ENCODE data around the gene RAD52. TPM values are rescaled to one million over a fixed set of nuclear protein-coding genes. Genes with fewer than 3 reads are reported as not detected.

The RAD52 gene
- polyA plus RNA-seq, 1 experiment: 15.3 TPM

DNA sequence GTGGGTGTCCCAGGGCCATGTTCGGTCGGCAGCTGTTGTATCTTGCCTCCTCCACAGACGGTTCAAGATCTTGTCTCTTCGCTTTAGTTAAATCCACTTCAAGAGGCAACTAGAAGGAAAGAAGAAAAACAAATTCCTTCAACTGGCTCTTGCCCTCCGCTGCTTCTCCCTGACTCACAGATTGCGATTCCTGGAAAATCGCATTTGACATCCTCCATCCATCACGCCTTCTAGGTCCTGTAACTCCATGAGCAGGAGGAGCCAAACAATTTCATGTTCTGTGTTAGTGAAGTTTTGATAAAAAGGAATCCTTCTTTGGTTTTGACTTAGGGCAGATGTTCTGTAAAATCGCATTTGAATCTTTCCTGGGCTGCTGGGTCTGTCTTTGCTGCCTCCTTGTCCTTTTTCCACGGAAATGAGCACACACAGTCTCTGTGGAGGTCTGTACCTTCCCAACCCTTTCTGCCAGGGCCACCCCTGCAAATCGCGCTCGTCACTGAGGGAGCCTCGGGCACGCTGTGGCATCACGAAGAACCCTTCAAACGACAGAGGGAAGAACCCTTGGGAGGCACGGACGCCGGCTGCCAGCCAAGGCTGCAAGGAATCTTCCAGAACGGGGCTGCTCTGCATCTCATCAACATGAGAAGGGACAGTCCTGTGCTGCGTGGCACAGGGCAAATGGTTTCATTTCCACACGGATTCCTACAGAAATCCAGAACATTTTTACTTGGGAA lies 32.6 kb downstream of the RAD52 start:
- no peak for TF ChIP-seq CTCF (IDR thresholded peaks at IDR 0.05; ENCODE audit: insufficient read depth, low read depth, low read length)
- ChIA-PET CTCF (no interaction called here), POLR2A (no interaction called here)
- Histone ChIP-seq H3K36me3 (ENCODE audit: control insufficient read depth, insufficient read depth, low read length) (peaks cover 15% of the 10 kb centered on the region), H3K4me3 (ENCODE audit: low read depth, low read length) (no peak overlapping the region), H3K27me3 (ENCODE audit: control insufficient read depth, insufficient read depth, low read length) (no peaks in the 10 kb centered on the region)
- DNase-seq (ENCODE audit: low read depth): no peak

DNA sequence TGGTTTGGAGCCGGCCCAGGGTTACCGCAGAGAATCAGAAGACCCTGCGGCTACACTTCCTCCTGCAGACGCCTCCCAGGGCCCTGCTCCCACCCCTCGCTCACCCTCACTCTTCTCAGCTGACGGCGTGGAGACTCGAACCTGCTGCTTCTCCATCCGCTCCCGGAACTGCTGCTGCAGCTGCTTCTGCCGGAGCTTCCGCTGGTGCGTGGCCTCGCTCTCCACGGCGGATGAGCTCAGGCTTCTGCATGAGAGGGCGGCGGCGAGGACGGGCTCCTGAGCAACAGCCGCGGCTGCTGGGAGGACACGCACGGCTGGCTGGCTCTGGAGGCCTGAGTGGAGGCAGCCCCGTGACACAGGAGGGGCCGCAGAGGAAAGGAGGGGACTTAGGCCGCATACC lies 33.3 kb downstream of the RAD52 start:
- H3K36me3 ChIP-seq (ENCODE audit: control insufficient read depth, insufficient read depth, low read length): peaks cover 15% of the 10 kb centered on the region
- CTCF ChIA-PET: interaction anchor here (1.3 kb wide), 1 partner anchor 176 kb away, joined by 3 read pairs; no protein-coding TSS in a partner anchor

DNA sequence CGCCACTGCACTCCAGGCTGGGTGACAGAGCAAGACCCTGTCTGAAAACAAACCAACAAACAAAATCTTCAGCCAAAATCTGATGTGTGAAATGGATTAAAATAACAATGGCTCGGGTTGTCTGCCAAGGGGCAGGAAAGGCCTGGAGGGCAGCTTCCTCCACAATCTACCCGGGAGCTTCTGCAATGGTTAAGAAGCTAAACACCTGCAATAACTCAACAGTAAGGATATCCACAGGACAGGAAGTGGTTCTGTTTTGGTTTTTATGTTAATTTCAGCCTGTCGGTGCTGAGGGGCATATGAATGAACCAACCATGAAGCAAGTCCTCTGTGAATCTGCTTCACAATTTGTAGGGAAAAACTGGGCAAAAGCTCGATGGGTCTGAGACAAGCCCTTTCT lies 34.4 kb downstream of the RAD52 start:
- Histone ChIP-seq H3K27me3 (ENCODE audit: control insufficient read depth, insufficient read depth, low read length) (no peaks in the 10 kb centered on the region), H3K36me3 (ENCODE audit: control insufficient read depth, insufficient read depth, low read length) (peaks cover 15% of the 10 kb centered on the region), H3K4me3 (ENCODE audit: low read depth, low read length) (no peak overlapping the region)
- TF ChIP-seq CTCF (IDR thresholded peaks at IDR 0.05; ENCODE audit: insufficient read depth, low read depth, low read length): no peak
- DNase-seq (ENCODE audit: low read depth): no peak
- CTCF ChIA-PET: interaction anchor here (1.3 kb wide), 1 partner anchor 178 kb away, joined by 3 read pairs; no protein-coding TSS in a partner anchor
- POLR2A ChIA-PET: no interaction called here

More for the DNA sequence above, 33.3 kb downstream of the RAD52 start:
- TF ChIP-seq CTCF (IDR thresholded peaks at IDR 0.05; ENCODE audit: insufficient read depth, low read depth, low read length): no peak
- H3K27me3 ChIP-seq (ENCODE audit: control insufficient read depth, insufficient read depth, low read length): no peaks in the 10 kb centered on the region
- no peak overlapping the region for H3K4me3 ChIP-seq (ENCODE audit: low read depth, low read length)
- no peak for DNase-seq (ENCODE audit: low read depth)
- POLR2A ChIA-PET: no interaction called here

DNA sequence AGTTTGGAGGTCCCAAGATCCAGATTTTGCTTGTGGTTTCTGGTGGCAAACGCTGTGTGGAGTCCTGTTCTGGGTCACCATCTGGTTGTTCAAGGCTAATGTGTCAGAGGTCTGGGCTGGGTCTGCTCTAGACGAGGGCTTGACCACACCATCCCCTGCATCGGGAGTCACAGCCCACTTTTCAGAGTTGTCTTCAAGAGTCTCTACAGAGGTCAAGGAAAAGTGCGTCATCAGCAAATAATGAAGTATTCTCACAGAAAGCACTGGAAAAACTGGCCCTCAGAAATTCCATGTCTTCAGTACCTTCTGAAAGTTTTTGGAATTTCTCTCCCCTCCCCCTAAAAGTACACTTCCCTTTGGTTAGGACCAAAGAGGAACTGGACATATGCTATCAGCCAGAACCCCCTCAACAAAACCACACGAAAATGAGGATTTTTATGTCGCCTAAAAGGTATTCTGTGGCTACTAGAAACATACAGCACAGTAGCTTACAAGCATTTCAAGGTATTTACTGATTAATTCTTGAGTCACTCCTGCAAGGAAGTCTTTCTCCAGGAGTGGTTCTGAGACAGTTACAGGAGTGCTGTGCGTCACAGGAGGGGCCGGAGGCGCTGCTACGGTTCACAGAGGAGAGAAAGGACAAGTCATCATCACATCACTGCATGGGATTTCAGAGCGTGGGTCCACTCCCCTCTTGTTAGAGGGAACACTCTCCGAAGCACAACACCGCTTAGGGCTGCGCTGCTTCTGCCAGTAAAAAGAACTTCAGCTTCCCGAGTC lies 35.4 kb downstream of the RAD52 start:
- H3K4me3 ChIP-seq (ENCODE audit: low read depth, low read length): no peak overlapping the region
- ChIA-PET POLR2A (no interaction called here), CTCF (no interaction called here)
- DNase-seq (ENCODE audit: low read depth): peak; percentile 17
- H3K36me3 ChIP-seq (ENCODE audit: control insufficient read depth, insufficient read depth, low read length): peaks cover 15% of the 10 kb centered on the region
- H3K27me3 ChIP-seq (ENCODE audit: control insufficient read depth, insufficient read depth, low read length): no peaks in the 10 kb centered on the region
- no peak for TF ChIP-seq CTCF (IDR thresholded peaks at IDR 0.05; ENCODE audit: insufficient read depth, low read depth, low read length)

DNA sequence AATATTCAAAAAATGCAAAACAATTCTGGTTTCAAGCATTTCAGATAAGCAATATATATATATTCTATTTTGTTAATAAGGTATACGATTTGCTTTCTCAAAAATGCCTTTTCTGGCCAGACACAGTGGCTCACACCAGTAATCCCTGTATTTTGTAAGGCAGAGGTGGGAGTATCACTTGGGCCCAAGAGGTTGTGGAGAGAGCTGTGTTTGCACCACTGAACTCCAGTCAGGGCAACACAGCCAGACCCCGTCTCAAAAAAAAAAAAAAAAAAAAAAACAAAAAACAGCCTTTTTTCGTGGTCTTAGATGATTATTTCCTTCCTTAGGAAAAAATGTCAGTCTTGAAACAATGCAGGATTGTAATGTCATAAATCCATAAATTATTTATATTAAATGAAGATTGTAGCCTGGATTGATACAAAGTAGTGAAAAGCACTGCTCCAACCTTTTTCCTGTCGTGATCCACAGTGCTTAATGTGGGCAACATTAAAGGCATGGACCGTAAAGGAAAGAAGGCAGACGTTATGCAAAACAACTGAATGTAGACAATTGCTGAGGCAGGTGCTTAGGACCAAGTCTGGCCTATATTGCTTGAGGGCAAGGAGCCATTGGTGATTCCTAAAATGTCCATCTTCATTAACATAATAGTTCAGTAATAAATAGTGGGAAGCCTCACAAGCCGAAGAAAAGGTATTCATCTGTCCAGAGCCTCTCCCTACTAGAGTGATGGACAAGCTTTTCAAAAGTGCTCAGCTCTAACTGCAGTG lies 36.8 kb downstream of the RAD52 start:
- no peak for TF ChIP-seq CTCF (IDR thresholded peaks at IDR 0.05; ENCODE audit: insufficient read depth, low read depth, low read length)
- Histone ChIP-seq H3K36me3 (ENCODE audit: control insufficient read depth, insufficient read depth, low read length) (peaks cover 23% of the 10 kb centered on the region), H3K27me3 (ENCODE audit: control insufficient read depth, insufficient read depth, low read length) (no peaks in the 10 kb centered on the region), H3K4me3 (ENCODE audit: low read depth, low read length) (no peak overlapping the region)
- no peak for DNase-seq (ENCODE audit: low read depth)
- ChIA-PET CTCF (no interaction called here), POLR2A (no interaction called here)
